HUES48 (cell line): ENCODE data around the gene NPAS3.

Source experiments
- H3K27ac ChIP-seq: one replicate; pipeline ENCODE4 v1.7.0; 2013; ENCODE audit warnings: low read depth, low read length, inconsistent platforms
- H3K27me3 ChIP-seq: 2 replicates; pipeline ENCODE4 v1.6.1; 2013; ENCODE audit warnings: mild to moderate bottlenecking, low read length; ENCODE audit not compliant: control insufficient read depth, insufficient read depth
- H3K36me3 ChIP-seq: 2 replicates; pipeline ENCODE4 v1.6.1; 2013; ENCODE audit warnings: low read length; ENCODE audit not compliant: control insufficient read depth, insufficient read depth
- H3K4me1 ChIP-seq: 2 replicates; pipeline ENCODE4 v1.6.1; 2013; ENCODE audit warnings: mild to moderate bottlenecking, low read length; ENCODE audit not compliant: control insufficient read depth, insufficient read depth
- H3K4me3 ChIP-seq: 2 replicates; pipeline ENCODE4 v1.5.1; 2013; ENCODE audit warnings: mild to moderate bottlenecking, low read depth, low read length
- H3K9ac ChIP-seq: 2 replicates; pipeline ENCODE4 v1.6.1; 2013; ENCODE audit warnings: mild to moderate bottlenecking, low read depth, low read length, moderate library complexity
- H3K9me3 ChIP-seq: 2 replicates; pipeline ENCODE4 v1.6.1; 2013; ENCODE audit warnings: low read length; ENCODE audit not compliant: control insufficient read depth, insufficient read depth

The NPAS3 gene

DNA sequence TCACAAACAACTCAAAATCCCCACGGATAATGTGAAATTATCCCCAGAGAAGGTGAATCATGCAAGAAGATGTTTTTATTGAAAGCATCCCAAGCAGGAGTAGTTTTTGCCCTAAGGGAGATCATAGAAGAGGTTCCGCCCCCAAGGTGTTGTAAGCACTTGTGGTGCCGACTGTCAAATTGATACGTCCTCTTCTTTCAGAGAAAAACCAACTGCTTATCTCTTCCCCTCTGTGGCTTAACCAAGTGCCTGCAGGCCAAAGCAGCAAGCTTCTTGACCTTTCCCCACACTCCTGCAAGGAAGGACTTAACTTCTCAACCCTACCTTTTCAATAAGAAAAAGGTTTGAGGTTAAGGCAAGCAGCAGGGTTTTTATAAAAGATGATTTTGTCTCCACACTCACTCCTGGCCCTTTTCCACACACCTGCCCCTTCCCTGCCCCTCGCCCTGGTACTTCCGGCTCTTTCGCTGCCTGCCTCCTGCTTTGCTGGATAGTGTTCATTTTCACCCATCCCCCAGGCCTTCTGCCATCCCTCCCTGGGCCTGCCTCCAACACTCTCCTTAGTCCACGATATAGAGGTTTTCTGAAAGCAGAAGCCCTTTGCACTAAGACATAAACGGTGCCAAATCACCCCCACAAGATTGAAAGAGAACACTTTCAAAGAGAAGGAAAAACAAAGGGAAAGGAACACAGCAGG lies 897.7 kb downstream of the NPAS3 start:
- Histone ChIP-seq H3K27ac (no peak overlapping the region), H3K9ac (no peak overlapping the region), H3K27me3 (no peaks in the 10 kb centered on the region), H3K36me3 (no peaks in the 10 kb centered on the region), H3K4me1 (peaks cover 12% of the 10 kb centered on the region), H3K9me3 (no peaks in the 10 kb centered on the region), H3K4me3 (no peak overlapping the region)

DNA sequence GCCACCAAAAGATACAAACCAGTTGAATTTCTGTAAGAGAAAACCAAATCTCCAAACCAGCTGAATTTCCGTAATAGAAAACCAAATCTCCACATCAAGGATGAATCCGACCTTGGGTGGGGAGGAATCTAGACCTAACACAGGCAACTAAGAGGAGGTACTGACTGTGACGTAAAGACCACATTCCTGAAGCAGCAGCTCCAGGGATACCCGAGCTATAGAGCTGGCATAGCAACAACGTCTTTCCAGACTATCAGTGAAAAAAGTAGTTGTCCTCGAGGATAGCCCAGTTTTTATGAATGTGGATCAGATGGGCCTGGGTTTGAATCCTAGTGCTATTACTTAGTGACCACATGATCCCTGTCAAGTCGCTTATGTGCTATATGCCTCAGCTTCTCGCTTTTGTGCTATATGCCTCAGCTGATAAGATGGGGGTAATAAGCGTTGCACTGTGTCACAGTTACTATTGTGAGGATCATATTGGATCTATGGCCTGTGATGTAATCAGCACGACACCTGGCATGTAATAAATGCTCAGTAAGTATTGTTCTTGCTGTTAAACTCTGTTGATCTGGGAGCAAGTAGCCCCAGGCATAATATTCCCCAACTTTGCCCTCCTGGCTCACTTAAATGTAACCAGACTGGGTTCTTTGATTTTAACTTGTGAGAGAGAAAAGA lies 898.4 kb downstream of the NPAS3 start:
- H3K27ac ChIP-seq: no peak overlapping the region
- H3K4me3 ChIP-seq: no peak overlapping the region
- peaks cover 12% of the 10 kb centered on the region for H3K4me1 ChIP-seq
- no peaks in the 10 kb centered on the region for H3K27me3 ChIP-seq
- no peaks in the 10 kb centered on the region for H3K9me3 ChIP-seq
- no peak overlapping the region for H3K9ac ChIP-seq
- H3K36me3 ChIP-seq: no peaks in the 10 kb centered on the region

DNA sequence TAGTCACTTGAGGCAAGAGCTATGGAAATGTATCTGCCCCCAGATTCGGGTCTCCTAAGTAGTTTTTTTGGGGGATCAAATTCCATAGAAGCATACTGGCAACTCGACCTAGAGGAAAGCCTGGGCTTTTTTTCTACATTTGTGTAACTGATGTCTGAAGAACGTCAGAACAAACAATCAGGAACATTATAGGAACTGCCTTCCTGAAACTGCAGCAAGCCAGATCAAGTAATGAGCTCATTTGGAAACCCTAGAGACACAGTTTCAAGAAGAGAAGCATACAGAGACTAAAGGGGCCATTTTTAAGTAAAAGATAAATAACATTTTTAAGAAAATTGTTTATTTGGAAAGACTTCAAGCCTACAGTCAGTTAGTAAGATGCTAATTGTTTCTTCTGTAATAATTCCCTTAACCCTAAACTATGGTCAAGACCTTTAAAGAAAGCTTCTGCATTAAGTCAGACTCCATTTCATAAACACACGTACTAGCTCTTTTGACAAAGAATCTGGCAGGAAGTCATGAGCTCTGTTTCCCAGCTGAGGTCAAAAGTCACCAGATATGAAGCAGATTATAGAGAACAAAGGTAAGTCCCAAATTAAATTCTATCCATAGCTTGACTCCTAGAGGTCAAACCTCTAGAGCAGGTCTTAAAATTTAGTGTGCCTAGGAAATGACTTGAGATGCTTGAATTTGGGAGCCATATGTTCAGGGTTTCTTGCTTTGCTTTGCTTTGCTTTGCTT lies 899.4 kb downstream of the NPAS3 start:
- Histone ChIP-seq H3K27ac (no peak overlapping the region), H3K27me3 (no peaks in the 10 kb centered on the region), H3K4me1 (peaks cover 12% of the 10 kb centered on the region), H3K9me3 (no peaks in the 10 kb centered on the region), H3K36me3 (no peaks in the 10 kb centered on the region), H3K9ac (no peak overlapping the region), H3K4me3 (no peak overlapping the region)

DNA sequence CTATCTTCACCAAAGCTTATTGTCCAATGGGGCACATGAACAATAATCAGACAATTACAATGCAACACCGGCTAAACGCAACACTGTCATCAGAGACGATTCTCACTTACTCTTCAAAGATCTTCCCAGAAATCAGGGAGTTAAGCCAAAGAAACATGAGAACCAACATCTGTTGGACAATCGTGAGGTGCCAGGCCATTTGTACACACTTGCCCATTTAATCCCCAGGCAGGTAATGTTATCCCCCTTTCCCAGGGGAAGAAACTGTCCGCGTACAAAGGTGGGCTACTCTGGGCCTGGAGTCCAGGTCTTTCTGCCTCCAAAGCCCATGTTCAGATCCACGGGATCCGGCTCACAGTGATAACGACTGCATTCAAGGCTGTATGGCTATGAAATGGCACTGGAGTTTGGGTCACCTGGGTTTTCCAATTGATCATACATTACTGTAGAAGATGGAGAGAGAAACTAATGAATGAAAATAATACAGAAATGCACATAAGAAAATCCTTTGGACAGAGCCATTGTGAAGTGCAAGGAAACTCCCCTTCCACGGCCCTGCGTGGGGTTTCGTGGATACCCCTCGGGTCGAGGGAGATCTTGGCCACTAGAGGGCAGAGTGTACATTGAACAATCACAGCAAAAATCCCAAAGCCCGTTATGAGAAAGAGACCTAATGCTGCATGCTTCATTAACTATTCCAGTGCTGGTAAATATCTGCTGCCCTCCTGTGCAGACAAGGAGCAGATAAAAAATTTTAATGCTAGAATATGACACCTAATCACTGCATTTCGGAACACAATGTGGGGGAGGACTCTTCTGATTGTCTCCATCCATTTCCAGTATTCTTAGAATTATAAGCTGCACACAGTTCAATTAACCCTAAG lies 900.8 kb downstream of the NPAS3 start:
- H3K9ac ChIP-seq: no peak overlapping the region
- no peaks in the 10 kb centered on the region for H3K36me3 ChIP-seq
- no peaks in the 10 kb centered on the region for H3K9me3 ChIP-seq
- H3K27me3 ChIP-seq: no peaks in the 10 kb centered on the region
- no peak overlapping the region for H3K27ac ChIP-seq
- H3K4me3 ChIP-seq: no peak overlapping the region
- H3K4me1 ChIP-seq: peaks cover 12% of the 10 kb centered on the region

DNA sequence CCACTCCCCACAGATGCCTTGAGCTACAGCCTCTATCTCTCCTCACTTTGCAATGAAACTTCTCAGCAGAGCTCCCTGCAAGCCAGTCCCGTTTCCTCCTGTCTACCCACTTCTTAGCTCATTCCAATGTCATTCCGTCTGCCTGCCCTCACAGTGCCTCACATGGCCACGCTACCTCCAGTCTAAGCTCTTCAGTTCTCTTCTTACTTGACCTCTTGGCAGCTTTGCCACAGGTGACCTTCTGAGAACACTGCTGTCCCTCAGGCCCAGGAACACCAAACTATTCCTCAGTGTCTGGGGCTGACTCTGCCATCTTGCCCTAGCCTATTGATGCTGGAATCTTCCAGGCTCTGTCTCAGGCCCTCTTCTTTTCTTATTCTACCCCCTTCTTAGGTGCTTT lies 902.1 kb downstream of the NPAS3 start:
- Histone ChIP-seq H3K36me3 (no peaks in the 10 kb centered on the region), H3K27me3 (no peaks in the 10 kb centered on the region), H3K9me3 (no peaks in the 10 kb centered on the region), H3K9ac (no peak overlapping the region), H3K4me1 (peaks cover 12% of the 10 kb centered on the region), H3K27ac (no peak overlapping the region), H3K4me3 (no peak overlapping the region)

DNA sequence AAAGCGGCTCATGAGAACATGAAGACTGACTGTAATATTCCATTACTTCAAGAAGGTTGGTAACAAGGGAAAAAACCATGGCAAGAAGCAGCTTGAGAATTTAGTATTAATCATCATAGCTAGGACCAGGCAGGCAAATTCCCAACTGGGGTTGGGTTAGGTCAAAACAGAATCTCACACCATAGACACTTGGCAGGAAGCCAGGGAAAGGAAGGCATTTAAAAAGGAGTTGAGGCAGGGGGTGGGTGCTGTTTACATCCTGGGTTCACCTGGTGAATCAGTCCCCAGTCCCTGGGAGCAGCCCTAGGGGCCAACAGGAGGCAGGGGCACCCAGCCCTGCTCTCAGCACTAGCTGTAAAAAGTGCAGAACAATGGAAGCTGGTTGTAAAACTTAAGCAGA lies 903.6 kb downstream of the NPAS3 start:
- H3K9ac ChIP-seq: no peak overlapping the region
- no peaks in the 10 kb centered on the region for H3K9me3 ChIP-seq
- H3K36me3 ChIP-seq: no peaks in the 10 kb centered on the region
- H3K27me3 ChIP-seq: no peaks in the 10 kb centered on the region
- no peak overlapping the region for H3K4me3 ChIP-seq
- no peak overlapping the region for H3K27ac ChIP-seq
- H3K4me1 ChIP-seq: peaks cover under 1% of the 10 kb centered on the region; the same call in 1 of the 2 replicates

DNA sequence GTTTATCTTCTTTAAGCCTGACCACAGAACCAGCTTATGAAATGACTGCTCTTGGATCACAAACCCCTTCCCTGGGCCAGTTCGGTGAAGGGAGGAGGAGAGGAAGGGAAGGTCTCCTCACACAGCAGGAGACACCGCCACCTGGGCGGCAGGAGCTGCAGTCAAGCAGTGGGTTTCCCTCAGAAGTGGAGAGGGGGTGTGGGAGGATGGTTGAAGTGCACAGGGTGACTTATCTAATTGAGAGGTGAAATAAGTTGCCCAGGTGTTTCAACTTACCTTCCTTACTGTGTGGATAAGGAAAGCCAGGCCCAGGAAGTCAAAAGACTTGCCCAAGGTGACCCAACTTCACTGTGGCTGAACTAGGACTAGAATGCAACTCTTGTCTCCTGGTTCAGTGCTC lies 905.4 kb downstream of the NPAS3 start:
- Histone ChIP-seq H3K9ac (no peak overlapping the region), H3K9me3 (no peaks in the 10 kb centered on the region), H3K27ac (no peak overlapping the region), H3K36me3 (no peaks in the 10 kb centered on the region), H3K4me3 (no peak overlapping the region), H3K4me1 (peaks cover 6% of the 10 kb centered on the region), H3K27me3 (no peaks in the 10 kb centered on the region)

DNA sequence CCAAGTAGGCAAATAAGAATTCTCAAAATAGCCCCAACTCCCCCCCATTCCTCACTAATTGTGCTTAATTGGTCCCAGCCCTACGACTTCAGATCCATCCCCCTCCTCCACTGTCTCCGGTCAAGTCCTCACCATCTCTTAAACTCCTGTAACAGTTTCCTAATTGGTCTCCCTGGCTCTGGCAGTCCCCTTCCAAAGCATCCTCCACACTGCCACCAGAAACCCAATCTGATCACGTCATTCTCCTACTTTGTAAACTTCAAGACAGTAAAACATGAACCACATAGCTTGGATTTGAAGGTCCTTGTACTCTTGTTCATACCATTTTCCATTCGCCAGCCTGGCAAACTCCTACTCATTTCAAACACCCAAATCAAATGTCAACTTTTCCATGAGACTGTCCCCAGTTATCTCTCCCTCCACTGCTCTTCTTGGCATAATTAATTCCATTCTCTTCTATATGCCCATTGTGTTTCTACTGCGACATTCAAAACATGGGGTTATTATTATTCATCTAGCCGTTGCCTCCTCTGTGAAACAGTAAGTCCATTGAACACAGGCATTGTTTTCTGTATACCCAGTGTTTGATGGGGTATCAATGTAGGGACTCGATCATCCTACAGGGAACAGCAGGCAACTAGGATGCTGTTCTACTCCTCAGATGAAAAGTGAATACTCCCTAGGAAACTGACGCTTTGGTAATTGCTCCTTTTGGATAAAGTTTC lies 907.6 kb downstream of the NPAS3 start:
- H3K9me3 ChIP-seq: no peaks in the 10 kb centered on the region
- H3K4me1 ChIP-seq: peaks cover 11% of the 10 kb centered on the region
- H3K27ac ChIP-seq: no peak overlapping the region
- H3K9ac ChIP-seq: no peak overlapping the region
- no peaks in the 10 kb centered on the region for H3K27me3 ChIP-seq
- H3K36me3 ChIP-seq: no peaks in the 10 kb centered on the region
- no peak overlapping the region for H3K4me3 ChIP-seq

DNA sequence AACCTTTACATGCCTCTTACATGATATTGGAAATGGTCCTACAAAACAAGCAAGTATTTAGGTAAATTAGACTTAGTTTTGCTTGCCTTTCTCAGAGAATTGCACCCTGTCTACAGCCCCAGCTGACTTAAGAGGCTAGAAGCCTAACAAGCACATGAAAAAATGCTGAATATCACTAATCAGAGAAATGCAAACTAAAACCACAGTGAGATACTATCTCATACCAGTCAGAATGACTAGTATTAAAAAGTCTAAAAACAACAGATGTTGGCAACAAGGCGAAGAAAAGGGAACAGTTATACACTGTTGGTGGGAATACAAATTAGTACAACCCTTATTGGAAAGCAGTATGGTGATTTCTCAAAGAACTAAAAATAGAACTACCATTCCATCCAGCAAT lies 908.4 kb downstream of the NPAS3 start:
- H3K27me3 ChIP-seq: no peaks in the 10 kb centered on the region
- H3K4me1 ChIP-seq: peaks cover 19% of the 10 kb centered on the region

DNA sequence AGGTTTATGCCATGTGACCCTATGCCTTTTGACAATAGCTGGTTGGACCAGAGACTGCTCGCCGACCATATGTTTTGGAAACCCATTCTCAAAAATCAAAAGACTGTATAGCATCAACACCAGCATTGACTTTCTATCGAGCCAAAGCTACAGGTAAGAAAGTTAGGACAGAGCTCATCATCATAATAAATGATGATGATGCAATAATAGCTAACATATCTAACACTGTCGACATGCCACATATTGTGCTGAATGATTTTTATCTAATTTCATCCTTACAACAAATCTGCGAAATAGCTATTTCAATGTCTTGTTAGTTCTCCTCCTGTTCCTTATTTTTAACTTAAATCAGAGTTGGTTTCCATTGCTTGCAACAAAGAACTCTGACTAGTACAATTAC lies 909.3 kb downstream of the NPAS3 start:
- Histone ChIP-seq H3K9me3 (no peaks in the 10 kb centered on the region), H3K27me3 (no peaks in the 10 kb centered on the region), H3K4me1 (peaks cover 28% of the 10 kb centered on the region), H3K27ac (no peak overlapping the region), H3K36me3 (no peaks in the 10 kb centered on the region), H3K4me3 (no peak overlapping the region), H3K9ac (no peak overlapping the region)

More for the DNA sequence above, 908.4 kb downstream of the NPAS3 start:
- Histone ChIP-seq H3K27ac (no peak overlapping the region), H3K9ac (no peak overlapping the region), H3K4me3 (no peak overlapping the region), H3K9me3 (no peaks in the 10 kb centered on the region), H3K36me3 (no peaks in the 10 kb centered on the region)
